NCI-H1417 treated with DMSO at 0.1 percent for 48 hours (cell line): Measurements from ENCODE around the gene CUL4A.

Experiments
- DNase-seq: peaks from one replicate; lab custom pipeline; 2025; lab: John Stamatoyannopoulos, UW

The CUL4A gene

GRCh38 chr13:113208421-113209335 lies 735 bp upstream of the CUL4A start, which contains the start of gene PCID2:
Gene PCID2 (minus strand): TSS chr13:113208669. CDS start chr13:113208634, 35 bp downstream.
- DNase-seq = peak; percentile 69

DNA sequence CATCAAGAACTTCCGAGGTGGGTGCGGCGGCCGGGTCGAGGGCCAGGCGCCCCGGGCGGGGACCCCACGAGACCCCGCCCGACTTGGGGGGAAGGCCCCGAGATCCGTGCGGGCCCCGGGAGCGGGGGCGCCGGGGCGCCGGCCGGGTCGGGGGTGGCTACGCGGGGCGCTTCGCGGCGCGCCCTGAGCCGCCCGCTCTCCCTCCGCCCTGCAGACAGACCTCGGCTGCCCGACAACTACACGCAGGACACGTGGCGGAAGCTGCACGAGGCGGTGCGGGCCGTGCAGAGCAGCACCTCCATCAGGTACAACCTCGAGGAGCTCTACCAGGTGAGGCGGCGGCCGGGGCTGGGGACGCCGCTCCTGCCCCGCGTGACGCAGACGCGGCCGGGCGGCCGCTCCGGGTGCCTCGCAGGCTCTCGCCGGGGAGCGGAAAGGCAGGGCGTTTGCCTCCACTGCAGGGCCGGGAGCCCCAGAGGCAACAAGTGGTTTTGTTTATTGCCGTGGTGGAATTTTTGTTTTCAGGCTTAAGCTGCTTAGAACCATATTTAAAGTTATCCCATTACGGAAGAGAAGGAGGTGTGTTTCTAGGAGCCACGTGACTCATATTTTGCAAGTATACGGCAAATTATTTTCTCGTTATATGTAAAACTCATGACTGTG lies 477 bp downstream of the CUL4A start:
- peak; percentile 2 for DNase-seq

- DNase-seq = no peak
Observed at GRCh38 chr13:113210833-113211232, 1.4 kb downstream of the CUL4A start.

- DNase-seq = no peak
Observed at GRCh38 chr13:113211774-113212173, 2.4 kb downstream of the CUL4A start.

- DNase-seq = no peak
Observed at GRCh38 chr13:113216254-113217048, 7.0 kb downstream of the CUL4A start.

- DNase-seq = no peak
Observed at GRCh38 chr13:113218586-113218985, 9.2 kb downstream of the CUL4A start.

DNA sequence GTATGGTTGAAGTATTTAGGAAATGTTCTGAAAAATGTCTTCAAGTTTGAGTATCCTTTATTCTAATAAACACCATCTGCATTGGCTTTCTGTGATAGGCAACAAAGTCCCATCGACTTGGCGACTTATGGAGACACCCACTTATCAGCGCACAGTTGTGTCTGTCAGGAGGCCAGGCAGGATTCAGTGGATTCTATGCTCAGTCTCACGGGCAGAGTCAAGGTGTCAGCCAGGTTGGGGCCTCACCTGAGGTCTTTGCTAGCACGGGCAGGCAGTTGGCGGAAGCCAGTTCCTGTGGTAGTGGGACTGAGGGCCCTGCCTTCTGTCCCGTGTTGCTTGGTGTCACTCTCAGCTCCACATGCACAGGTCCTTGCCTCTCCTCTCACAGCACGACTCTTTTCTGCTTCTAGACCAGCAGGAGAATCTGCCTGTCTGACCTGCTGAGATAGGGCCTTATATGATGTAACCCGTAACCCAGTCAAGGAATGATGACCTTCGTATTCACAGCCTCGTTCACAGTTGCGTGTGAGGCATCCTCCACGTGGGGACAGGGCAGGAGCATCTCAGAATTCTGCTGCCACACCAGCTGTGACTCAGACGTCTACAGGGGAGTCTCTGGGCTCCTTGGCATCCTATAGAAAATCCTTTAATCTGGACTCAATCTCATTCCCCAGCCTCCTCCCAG lies 10.0 kb downstream of the CUL4A start:
- DNase-seq = no peak

DNA sequence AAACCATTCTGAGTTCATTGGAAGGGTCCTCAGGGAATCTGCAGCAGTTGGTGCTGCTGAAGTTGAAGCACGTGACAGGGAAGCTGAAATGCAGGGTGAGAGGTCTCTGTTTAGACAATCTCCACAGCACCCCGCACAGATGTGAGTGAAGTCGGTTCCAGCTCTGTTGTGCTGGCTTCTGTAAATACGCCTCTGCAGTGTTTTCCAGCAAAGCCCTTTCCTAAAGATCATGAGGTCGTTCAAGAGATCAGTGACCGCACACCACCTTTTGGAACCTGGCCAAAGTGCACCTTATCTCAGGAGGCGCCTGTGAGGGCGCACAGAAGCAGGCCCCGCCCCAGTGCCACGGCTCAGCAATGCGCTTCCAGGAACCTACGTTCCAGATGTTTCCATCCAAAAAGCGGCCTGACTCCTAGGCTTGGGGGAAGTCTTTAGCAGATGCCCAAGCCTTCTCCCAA lies 10.8 kb downstream of the CUL4A start:
- no peak for DNase-seq

GRCh38 chr13:113220877-113221276 lies 11.5 kb downstream of the CUL4A start:
- no peak for DNase-seq

GRCh38 chr13:113223070-113223469 lies 13.7 kb downstream of the CUL4A start:
- DNase-seq = no peak

GRCh38 chr13:113224486-113224885 lies 15.1 kb downstream of the CUL4A start:
- DNase-seq = no peak

DNA sequence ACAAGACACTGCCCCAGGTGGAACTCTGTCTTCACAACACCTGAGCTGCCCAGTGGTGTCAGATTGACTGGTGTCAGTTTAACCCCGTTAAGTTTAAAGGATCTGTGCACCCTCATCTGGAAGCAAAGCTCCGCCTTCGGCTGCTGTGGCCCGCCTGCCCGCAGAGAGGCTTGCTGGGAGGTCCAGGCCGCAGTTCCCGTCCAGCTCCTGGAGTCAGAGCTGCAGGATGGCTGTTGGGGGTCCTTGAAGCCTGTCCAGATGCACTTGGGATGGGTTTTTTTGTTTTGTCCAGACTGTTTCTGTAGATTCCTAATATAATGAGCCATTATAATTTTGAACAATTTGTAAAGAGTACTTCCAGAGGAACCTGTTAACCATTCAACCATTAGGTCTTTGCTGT lies 16.1 kb downstream of the CUL4A start:
- DNase-seq = no peak

DNA sequence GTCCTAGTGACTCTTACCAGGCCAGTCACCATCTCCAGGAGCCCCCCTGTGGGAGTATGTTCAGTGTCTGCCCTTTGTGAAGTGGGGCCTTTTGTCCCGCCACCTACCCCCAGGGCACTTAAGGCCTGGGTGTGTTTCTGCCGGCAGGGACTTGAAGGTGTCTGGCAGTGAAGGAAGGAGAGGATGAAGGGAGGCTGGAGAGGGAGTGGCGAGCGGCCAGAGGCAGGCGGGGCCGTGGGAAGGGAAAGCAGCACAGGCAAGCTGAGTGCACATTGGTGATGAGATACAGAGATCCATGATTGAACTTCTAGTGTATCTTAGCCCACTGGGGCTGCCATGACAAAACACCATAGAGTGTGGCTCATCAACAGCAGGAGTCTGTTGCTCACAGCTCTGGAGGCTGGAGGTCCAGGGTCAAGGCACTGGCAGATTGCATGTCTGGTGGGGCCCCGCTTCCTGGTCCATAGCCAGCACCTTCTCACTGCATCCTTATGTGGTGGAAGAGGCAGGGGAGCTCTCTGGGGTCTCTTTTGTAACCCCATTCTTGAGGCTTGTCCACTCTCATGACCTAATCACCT lies 17.5 kb downstream of the CUL4A start:
- DNase-seq = no peak

DNA sequence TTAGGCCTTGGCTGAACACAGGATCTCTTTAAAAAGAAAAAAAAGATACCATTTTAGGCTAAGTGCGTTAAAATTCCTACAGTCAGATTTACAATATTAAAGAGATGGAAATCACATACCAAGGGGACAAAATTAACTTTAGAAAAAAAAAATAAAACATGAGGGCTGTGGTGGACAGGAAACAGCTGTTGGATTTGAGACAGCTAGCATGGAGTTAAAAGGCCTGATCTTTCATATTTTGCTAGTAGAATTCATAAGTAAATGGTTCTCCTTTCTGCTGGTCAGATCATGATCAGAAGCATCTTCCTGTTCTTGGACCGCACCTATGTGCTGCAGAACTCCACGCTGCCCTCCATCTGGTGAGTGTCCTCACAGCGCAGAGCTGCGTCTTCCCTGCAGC lies 19.7 kb downstream of the CUL4A start:
- DNase-seq = no peak

DNA sequence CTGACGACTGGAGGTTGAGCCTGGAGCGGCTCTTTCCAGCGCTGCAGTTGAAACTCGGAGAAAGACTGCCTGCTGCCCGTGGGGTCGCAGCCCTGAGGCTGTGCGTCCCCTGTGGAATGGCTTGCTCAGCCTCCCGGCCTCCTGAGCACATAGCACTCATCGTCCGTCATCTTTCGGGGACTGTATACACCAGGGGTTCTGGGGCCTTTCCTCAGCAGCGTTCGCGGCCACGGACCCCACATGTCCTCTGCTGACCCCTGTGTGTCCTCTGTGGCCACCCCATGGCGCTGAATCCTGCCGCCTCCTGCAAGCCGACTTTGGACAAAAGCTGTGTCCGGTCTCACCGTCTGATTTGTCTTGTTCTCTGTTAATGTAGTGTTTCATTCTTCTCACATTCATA lies 20.4 kb downstream of the CUL4A start:
- DNase-seq = no peak

GRCh38 chr13:113231306-113232207 lies 22.1 kb downstream of the CUL4A start:
- no peak for DNase-seq

DNA sequence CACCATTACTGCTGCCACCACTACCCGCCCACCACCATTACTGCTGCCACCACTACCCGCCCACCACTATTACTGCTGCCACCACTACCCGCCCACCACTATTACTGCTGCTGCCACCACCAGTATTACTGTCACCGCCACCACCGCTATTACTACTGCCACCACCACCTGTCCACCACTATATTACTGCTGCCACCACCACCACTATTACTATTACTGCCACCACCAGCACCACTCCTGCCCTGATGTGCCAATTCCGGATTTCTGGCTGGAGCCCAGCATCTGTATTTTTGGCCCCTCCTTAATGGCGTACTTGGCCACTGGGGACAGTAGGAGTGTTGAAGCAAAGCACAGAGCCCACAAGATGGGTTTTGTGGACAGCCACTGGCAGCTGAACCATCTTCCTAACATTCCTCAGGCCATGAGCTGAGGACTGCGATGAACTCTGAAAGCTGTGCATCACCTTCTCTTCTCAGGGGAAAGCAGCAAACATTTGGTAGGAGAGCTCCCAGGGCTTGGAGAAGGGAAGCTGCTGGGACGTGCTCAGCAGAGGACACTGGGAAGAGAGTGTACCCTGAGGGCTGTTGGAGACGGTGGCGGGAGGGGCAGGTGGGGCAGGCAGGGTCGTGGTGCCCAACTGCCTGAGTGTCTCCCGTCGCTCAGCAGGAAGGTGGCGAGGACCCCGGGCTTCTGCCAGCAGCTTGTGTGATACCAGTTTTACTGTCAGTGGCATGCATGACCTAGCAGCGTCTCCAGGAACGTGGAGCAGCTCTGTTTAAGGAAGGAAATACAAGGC lies 23.0 kb downstream of the CUL4A start:
- DNase-seq = no peak

DNA sequence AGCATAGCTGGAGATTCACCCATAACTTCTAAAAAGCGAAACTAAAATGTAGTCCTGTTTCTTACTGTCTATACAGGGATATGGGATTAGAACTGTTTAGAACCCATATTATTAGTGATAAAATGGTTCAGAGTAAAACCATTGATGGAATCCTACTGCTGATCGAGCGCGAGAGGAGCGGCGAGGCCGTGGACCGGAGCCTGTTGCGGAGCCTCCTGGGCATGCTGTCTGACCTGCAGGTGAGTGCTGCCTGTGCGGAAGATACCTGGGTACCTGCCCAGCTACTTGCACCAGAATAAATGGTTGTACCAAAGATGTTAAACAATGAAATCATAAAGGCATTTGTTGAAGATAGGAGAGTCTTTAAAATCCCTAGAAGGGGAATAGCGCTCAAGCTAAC lies 23.7 kb downstream of the CUL4A start:
- no peak for DNase-seq

DNA sequence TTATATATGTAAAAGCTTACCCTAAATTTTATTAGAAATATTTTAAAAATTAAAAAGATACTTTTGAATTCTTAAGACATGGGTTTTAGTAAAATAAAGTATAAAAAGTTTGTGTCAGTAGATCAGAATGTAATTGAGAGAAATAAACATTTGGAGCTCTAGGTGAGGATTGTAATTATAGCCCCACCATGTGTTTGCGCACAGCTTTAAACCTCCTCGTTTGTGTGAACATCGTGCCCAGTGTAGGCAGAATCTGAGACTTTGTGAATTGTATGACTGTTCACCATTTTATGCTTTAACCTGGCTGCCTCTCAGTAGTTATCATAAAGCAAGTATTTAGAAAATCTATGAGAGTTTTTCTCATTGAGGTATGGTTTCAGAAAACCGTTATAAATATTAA lies 29.1 kb downstream of the CUL4A start:
- no peak for DNase-seq

DNA sequence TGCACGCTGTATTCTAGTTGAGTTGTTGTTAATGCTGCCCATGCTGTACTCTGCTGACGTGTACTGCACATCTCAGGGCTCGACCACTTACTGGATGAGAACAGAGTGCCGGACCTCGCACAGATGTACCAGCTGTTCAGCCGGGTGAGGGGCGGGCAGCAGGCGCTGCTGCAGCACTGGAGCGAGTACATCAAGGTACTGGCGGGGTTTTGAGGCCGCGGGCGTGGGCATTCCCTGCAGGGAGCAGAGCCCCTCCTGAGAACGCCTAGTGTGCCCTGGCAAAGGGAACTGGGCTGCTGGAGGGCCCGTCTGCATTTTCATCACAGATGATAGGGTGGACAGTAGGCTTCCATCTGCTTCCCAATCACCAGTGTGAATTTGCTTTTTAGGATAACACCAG lies 29.9 kb downstream of the CUL4A start:
- no peak for DNase-seq
